C4-2B (cell line): Measurements from ENCODE around the gene C10orf71.

Experiments used
- CTCF ChIP-seq: fragments of 450-650 bp; conservative IDR thresholded peaks from 2 replicates; pipeline ENCODE4 v1.5.1; 2017; ENCODE audit warnings: mild to moderate bottlenecking
- ZFX ChIP-seq: fragments of 450-650 bp; IDR thresholded peaks from 2 replicates; pipeline ENCODE4 v1.6.1; 2017

DNA sequence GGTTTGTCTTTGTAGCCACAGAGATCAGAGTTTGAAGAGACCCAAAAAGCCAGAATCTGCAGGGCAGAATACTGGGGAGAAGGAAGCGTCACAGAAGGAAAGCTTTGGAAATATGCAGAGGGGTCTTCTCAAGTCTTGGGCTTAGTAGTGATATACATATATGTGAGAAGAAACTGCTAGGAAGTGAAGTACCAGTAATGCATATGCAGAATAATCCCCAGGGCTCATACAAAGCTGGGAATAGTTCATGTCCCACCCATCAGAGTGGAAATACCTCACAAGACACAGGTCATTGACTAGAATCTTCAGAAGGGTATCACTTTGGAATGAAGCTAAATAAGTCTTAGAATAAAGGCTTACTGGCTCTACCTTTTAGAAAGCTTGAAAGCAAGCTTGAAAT, 39.6 kb downstream of the C10orf71 start:
- TF ChIP-seq ZFX = no peak
- TF ChIP-seq CTCF = no peak
